ENCODE results near the gene SKIDA1.

The SKIDA1 gene

DNA sequence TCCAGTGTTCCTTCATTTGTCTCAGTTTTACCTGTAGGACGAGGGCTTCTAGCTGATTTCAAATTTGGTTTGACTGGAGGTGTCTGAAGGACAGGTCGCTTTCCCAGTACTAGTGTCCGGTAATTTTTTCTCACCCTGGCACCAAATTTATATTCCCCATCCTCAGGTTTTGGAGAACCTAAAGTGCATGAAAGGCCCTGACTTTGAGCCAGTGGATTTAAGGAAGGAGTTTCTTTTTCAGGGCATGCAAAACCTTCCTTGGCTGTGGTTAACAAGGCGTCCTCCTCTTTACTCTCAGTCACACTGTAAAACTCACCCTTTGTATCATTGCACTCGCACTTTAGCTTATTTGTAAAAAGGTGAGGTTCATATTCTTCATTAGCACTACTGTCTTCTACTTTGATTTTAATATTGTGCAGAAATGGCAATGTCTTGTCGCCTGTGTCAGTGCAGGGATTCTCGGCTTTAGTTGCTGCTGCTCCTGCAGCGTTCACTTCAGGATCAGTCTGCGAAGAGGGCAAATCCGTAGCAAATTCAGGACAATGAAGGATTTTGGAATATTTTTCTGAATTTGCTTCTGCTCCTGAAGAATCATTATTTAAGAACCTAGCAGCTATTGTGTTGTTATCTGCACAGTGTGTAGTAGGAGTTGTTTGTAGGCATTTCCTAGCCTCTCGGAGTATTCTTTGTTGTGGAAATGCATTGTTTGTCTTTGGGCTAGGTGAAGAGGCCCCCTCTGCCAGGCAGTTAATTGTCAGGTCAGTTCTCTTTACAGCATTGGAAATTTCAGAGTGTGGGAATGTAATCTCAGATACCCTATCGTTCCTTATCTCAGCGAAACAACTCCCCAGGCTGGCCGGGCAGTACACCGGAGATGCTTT, 9.9 kb downstream of the SKIDA1 start:
- DNase-seq: peak; percentile 47

DNA sequence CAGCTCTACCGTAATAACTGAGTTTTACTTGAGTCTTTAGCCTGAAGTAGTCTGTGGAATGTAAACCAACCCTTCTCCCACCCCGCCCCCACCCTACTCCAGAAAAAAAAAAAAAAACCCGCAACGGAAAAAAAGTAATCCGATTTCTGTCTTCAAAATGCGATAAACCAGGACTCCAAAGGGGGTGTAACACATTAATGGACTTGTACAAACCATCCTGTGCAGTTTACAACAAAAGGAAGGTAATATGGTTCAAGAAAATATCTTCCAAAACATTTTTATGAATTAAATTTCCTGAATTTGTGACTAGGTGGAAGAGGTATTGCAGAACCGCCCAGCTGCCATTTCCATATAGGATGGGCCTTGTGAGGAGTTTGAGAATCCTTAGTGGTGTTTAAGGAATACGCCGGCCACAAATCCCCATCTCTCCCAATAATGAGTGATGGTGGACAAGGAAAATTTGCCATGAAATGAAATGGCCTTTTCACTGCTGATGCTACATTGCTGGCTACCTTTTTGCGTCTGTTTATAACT, 10.6 kb downstream of the SKIDA1 start:
- DNase-seq: no peak

DNA sequence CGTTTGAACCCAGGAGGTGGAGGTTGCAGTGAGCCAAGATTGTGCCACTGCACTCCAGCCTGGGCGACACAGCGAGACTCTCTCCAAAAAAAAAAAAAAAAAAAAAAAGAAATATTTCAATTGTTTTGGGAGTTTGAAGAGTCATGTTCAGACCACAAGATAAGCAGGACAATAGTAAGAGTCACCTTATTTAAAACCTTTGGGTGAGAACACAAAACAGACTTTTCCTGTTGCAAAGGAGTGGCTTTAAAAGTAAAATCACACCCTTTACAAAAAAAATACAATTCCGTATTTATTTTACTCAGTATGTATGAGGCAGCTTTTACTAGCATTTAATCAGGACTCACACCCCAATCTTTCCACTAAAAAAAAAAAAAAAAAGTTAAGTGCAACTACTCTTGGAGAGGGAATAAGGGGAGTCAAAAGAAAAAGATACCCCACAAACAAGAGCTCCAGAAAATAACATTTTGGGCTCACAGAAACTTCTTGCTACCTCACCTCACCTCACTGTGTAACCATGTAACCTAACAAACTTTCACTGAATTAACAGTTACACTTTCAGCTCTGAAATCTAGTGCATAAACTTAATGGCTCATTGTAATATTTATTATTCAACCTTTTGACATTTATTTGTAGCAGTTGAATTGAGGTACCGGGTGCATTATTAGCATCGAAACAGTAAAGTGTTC, 11.2 kb downstream of the SKIDA1 start:
- DNase-seq: no peak

DNA sequence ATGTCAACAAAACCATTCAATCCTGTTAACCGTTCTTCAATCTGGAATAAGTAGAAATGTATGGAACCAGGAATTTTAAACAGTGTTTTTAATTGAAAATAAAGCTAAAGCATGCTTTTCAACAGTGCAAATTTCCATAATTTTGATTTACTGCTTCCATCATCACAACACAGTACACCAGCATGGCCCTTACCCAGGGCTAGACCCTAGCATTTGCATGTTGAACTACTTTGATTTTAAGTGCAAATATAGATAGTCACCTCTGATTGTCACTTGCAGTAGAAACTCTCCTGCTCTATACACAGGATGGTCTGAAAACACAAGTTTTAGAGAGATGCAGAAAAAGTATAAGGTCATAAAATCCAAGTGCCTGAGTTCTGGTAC, 12.1 kb downstream of the SKIDA1 start:
- DNase-seq: no peak

DNA sequence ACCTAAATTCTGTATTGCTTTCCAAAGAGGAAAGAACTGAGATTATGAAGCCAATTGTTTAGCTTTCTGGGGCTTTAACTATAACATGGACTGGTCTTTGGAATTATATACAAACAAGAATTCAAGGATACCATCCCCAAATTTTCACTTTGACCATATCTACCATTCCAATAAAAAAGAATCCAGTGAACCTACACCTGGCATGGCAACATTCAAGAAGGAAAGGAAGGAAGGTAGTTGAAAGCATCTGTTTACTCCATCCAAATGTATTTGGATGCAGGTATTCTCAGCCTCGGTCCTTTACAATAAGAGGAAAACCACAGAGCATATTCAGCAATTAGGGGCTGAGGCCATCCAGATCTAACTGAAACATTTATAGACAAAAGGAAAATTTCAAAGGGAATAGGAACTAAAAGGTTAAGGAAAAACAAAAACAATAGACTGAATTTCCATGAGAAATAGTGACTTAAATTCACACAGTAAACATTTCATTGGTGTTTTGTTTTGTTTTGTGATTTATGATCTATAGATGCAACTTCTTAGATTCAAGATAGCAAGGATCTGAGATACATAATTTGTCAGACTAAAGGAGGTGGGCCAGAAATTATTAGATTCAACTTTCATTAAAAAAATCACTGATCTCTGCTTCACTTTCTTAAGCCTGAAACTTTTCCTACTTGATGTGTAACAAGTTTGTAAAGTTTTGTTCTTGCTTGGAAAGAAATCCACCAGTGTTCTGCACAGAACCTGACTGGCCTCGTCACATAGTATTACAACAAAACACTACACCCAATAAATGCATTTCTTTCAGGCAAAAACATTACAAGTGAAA, 12.7 kb downstream of the SKIDA1 start:
- DNase-seq: no peak

DNA sequence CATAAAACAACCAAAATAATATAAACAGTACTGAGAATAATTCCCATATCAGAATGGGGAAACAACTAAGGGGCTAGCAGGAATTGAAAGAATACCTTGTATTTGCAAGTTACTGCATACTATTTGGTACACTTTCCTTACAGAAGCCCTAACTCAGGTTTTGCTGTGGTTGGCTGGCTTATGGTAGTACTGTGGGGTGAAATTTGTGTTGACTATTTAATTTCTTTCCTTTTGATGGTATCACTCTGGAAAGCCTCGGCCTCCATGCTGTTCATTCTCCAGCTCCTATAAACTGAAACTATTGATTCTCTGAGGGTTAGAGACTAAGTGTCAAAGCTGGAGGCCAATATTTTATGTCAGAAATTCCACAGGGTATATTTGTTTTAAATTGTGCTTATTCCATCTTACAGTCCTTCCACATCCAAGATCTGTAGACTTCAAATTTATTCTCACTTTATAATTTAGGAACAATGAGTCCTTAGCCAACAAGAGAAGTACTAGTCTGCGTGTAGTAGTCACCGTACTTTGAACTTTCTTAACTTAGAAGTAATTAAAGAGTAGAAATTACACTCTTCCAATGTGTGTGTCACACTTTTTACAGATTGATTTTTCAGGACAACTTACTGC, 13.4 kb downstream of the SKIDA1 start:
- DNase-seq: no peak

GRCh38 chr10:21511095-21511570, 14.3 kb downstream of the SKIDA1 start:
- no peak for DNase-seq

DNA sequence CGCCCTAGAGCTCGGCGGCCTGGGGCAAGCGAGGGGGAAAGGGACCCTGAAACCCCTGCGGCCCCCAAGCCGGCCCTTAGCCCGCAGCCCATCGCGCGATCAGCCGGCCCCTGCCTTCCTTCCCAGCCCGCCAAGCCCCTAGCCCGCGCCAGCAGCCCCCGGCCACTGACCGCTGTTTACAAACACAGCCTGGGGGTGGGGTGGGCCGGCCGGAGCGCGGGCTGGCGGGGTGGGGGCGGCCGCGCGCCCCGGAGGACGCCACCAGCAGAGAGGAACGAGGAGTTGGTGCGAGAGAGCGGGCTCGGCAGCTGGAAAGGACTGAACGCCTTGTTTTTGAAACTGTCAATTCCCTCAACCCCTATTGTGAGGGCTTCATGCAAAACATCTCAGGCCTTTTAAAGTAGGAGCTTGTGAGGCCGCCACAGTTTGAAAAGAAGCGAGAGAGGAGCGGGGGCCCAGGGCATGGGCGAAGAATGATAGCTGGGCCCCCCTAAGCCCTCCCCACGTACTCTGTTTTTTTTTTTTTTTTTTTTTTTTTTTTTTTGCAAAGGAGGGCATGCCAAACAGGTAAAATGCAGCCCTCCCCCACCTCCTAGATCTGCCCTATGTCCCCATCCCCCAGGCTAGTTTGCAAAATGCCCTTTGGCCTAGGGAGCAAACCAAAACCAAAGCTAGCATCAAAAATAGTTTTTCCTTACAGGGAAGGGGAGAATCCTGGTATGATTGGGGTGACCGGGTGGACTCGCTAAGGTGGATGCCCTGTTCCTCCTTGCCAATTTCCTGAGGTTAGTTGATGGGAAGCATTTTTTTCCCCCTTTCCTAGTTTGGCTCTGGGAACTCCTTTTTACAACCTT, 15.0 kb downstream of the SKIDA1 start:
- peak; percentile 77 for DNase-seq

DNA sequence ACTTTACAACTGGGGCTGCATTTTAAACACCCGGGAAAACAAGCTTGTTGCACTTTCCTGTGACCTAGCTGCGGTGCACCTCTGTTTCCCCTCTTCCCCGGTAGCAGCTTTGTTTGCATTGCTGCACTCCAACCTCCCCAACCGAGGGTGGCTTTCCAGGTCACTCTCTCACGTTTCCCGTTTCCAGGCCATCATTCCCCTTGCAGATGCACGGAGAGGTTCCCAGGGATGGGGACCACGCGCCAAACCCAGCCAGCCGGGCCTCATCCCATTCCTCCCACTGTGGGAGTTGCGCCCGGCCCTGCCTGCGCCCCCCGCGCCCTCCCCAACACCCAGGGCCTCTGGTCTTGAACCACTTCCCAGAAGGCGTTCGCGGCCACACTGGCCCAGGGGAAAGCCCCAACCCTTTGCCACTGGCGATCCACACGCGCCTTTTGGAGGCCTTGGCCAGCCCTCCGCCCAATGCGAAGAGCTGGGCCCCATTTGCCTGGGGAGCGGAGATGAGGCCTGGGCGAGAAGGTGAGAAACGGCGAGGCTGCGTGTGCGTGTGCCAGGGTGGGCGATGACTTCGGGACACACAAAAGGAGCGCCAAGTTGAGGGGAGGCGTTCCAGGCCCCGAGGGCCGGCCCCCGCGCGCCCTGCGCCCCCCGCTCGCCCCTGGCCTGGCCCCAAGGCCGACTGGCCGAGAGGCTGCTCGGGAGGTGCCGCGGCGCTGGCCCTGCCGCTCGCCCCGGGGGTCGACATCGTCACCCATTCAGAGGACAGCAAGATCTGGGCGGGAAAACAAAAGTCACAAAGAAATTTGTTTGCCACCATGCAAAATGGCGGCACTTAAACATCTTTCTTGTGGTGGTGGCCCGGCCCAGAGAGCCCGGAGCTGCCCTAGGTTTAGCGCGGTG, 15.9 kb downstream of the SKIDA1 start:
- DNase-seq: peak; percentile 77

GRCh38 chr10:21508706-21509331, 16.7 kb downstream of the SKIDA1 start:
- no peak for DNase-seq

- DNase-seq: no peak
Measured at GRCh38 chr10:21507150-21507549, 18.3 kb downstream of the SKIDA1 start.

- DNase-seq: no peak
Measured at GRCh38 chr10:21506351-21506750, 19.1 kb downstream of the SKIDA1 start.

GRCh38 chr10:21505711-21506278, 19.7 kb downstream of the SKIDA1 start:
- DNase-seq: no peak

- no peak for DNase-seq
Measured at GRCh38 chr10:21503542-21503941, 21.9 kb downstream of the SKIDA1 start.

- DNase-seq: no peak
Measured at GRCh38 chr10:21502348-21502740, 23.1 kb downstream of the SKIDA1 start.

DNA sequence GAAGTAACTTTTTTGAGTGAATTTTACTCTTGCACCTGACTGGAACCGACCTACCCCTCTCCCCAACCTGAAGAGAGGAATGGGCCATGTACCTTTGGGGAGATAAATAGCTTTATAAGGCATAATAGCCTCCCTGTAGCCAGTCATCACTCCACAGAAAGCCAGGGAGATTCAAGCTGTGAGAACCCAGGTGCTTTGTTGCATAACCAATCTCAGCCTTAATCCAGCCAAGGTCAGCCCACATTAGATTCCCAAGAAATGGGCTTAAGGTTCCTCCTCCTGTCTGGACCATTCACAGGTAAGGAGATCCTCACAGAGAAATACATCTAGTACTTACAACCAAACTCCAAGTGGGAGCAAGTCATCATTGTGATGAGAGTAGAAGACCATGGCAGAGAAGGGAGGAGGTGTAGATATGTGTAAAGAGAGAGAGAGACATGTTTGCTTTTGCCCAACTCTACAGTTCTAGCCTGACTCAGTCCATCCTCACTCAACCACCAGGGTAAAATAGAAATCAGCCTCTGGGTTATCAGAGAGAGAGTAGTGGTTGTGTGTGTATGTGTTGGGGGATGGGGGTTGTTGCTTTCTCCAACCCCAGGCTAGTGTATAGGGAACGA, 23.6 kb downstream of the SKIDA1 start:
- no peak for DNase-seq

- DNase-seq: no peak
Measured at GRCh38 chr10:21501091-21501490, 24.4 kb downstream of the SKIDA1 start.

GRCh38 chr10:21500578-21500910, 24.9 kb downstream of the SKIDA1 start:
- DNase-seq: no peak

Data from right forelimb (tissue), 1 donor.